ENCODE measurements around the gene CARD11.

The CARD11 gene

GRCh38 chr7:3028758-3029093 lies 14.9 kb downstream of the CARD11 start:
- TF ChIP-seq, protein P1, sequence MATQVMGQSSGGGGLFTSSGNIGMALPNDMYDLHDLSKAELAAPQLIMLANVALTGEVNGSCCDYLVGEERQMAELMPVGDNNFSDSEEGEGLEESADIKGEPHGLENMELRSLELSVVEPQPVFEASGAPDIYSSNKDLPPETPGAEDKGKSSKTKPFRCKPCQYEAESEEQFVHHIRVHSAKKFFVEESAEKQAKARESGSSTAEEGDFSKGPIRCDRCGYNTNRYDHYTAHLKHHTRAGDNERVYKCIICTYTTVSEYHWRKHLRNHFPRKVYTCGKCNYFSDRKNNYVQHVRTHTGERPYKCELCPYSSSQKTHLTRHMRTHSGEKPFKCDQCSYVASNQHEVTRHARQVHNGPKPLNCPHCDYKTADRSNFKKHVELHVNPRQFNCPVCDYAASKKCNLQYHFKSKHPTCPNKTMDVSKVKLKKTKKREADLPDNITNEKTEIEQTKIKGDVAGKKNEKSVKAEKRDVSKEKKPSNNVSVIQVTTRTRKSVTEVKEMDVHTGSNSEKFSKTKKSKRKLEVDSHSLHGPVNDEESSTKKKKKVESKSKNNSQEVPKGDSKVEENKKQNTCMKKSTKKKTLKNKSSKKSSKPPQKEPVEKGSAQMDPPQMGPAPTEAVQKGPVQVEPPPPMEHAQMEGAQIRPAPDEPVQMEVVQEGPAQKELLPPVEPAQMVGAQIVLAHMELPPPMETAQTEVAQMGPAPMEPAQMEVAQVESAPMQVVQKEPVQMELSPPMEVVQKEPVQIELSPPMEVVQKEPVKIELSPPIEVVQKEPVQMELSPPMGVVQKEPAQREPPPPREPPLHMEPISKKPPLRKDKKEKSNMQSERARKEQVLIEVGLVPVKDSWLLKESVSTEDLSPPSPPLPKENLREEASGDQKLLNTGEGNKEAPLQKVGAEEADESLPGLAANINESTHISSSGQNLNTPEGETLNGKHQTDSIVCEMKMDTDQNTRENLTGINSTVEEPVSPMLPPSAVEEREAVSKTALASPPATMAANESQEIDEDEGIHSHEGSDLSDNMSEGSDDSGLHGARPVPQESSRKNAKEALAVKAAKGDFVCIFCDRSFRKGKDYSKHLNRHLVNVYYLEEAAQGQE (IDR thresholded peaks at IDR 0.05; ENCODE audit: insufficient replicate concordance, low read depth), result no peak
- TF ChIP-seq SPI1 (IDR thresholded peaks at IDR 0.05; ENCODE audit: borderline replicate concordance, low read depth), result no peak
- no peak for TF ChIP-seq GABPA (IDR thresholded peaks at IDR 0.05; ENCODE audit: low read depth)
- TF ChIP-seq POLR2AphosphoS5 (IDR thresholded peaks at IDR 0.05; ENCODE audit: low read depth), result no peak
- no peak for TF ChIP-seq CTCF (IDR thresholded peaks at IDR 0.05; ENCODE audit: insufficient read depth, low read length)
- H3K27me3 ChIP-seq (ENCODE audit: insufficient read depth, poor library complexity, severe bottlenecking), result no peaks in the 10 kb centered on the region
- no peak overlapping the region for H3K27ac ChIP-seq (replicated peaks)
- H3K4me3 ChIP-seq (replicated peaks; ENCODE audit: insufficient read depth, low read length), result no peak overlapping the region
- no peak for DNase-seq (ENCODE audit: low read depth in 1 of 2, low spot score in 1 of 2)

- Histone ChIP-seq H3K27ac (replicated peaks) (no peak overlapping the region), H3K27me3 (ENCODE audit: insufficient read depth, poor library complexity, severe bottlenecking) (no peaks in the 10 kb centered on the region), H3K4me3 (replicated peaks; ENCODE audit: insufficient read depth, low read length) (no peak overlapping the region)
- DNase-seq (ENCODE audit: low read depth in 1 of 2, low spot score in 1 of 2), result no peak
- TF ChIP-seq, protein P1 (IDR thresholded peaks at IDR 0.05; ENCODE audit: insufficient replicate concordance, low read depth), result no peak
- no peak for TF ChIP-seq CTCF (IDR thresholded peaks at IDR 0.05; ENCODE audit: insufficient read depth, low read length)
- TF ChIP-seq POLR2AphosphoS5 (IDR thresholded peaks at IDR 0.05; ENCODE audit: low read depth), result no peak
- TF ChIP-seq GABPA (IDR thresholded peaks at IDR 0.05; ENCODE audit: low read depth), result no peak
- TF ChIP-seq SPI1 (IDR thresholded peaks at IDR 0.05; ENCODE audit: borderline replicate concordance, low read depth), result no peak
Measured at GRCh38 chr7:3028071-3028757, 15.5 kb downstream of the CARD11 start.

DNA sequence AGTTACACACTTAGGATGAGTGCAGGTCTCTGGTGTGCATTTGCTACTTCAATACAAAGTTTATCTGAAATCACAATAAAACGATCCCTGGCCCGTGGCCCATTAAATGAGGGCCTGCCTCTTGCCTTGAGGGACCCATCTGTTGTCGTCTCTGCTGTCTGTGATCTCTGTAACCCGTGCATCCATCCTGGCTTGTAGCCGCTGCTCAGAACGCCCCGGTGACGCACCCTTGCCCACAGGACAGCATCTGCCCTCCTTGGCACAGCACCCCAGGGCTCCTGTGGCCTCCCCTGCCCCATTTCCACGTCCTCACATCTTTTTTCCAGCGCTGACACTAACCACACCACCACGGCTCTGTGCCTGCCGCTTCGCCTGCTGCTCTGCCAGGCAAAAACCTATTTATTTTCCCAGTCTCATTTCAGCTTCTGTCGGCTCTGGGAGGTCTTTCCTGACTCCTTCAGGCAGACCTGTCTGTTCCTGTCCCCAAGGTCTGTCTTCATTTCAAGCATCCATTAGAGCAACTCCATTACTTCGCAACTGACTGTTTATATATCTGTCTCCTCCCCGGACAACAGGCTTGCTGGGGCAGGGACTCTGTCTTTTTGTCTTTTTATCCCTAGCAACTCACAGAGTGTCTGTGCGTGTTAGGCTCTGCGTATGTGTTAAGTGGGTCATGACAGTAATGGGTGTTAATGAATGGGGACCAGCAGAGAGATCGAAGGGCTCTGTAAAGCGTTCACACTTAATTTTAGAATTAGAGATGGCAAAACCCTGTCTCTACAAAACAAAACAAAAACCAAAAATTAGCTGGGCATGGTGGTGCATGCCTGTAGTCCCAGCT lies 16.4 kb downstream of the CARD11 start:
- TF ChIP-seq, protein P1 (IDR thresholded peaks at IDR 0.05; ENCODE audit: insufficient replicate concordance, low read depth), result no peak
- no peak for TF ChIP-seq SPI1 (IDR thresholded peaks at IDR 0.05; ENCODE audit: borderline replicate concordance, low read depth)
- no peak overlapping the region for H3K4me3 ChIP-seq (replicated peaks; ENCODE audit: insufficient read depth, low read length)
- DNase-seq (ENCODE audit: low read depth in 1 of 2, low spot score in 1 of 2), result no peak

More for the DNA sequence above, 16.4 kb downstream of the CARD11 start:
- Histone ChIP-seq H3K27ac (replicated peaks) (no peak overlapping the region), H3K27me3 (ENCODE audit: insufficient read depth, poor library complexity, severe bottlenecking) (no peaks in the 10 kb centered on the region)

Data from HL-60 (cell line).